ENCODE results near the gene EMC10. TPM values are rescaled to one million over a fixed set of nuclear protein-coding genes. Genes with fewer than 3 reads are reported as not detected.

EMC10 gene
- total RNA-seq, 4 donors from 2014 or later: 48.5 to 79.4 (median 59.7) TPM

DNA sequence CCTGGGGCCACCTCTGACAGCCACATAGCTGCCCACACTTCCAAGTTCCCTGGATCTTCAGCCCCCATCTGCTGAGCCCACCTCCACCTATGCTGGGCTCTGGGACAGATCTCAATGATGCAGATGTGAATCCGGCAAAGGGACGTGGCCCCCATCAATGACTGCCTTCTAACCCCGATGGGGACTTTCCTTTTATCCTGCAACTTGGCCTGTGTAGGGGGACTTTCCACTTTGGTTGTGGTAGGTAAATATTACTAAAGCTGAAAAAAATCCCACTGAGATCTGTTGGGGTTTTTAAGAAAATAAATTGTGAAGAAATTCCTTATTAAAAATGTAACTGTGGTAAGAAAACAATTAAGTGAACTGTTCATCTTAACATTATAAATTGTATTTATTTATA lies 58.2 kb downstream of the EMC10 start:
- H3K27me3 ChIP-seq: no peaks in the 10 kb centered on the region
- peaks cover 0 to 30% (median 0%) of the 10 kb centered on the region in 4 donors for H3K9me3 ChIP-seq
- no peak overlapping the region for H3K4me3 ChIP-seq
- H3K4me1 ChIP-seq: no peaks in the 10 kb centered on the region
- no peak for DNase-seq (ENCODE audit: low spot score in 2 of 2)
- no peak for TF ChIP-seq EP300 (IDR thresholded peaks at IDR 0.05)
- TF ChIP-seq, protein P1, sequence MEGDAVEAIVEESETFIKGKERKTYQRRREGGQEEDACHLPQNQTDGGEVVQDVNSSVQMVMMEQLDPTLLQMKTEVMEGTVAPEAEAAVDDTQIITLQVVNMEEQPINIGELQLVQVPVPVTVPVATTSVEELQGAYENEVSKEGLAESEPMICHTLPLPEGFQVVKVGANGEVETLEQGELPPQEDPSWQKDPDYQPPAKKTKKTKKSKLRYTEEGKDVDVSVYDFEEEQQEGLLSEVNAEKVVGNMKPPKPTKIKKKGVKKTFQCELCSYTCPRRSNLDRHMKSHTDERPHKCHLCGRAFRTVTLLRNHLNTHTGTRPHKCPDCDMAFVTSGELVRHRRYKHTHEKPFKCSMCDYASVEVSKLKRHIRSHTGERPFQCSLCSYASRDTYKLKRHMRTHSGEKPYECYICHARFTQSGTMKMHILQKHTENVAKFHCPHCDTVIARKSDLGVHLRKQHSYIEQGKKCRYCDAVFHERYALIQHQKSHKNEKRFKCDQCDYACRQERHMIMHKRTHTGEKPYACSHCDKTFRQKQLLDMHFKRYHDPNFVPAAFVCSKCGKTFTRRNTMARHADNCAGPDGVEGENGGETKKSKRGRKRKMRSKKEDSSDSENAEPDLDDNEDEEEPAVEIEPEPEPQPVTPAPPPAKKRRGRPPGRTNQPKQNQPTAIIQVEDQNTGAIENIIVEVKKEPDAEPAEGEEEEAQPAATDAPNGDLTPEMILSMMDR (IDR thresholded peaks at IDR 0.05): no peak
- no peak for TF ChIP-seq POLR2A (IDR thresholded peaks at IDR 0.05)
- no peak overlapping the region for H3K27ac ChIP-seq
- no peaks in the 10 kb centered on the region for H3K36me3 ChIP-seq
- WGBS, 2 donors: 89 to 90% methylated on average over 3 of the region's 3 CpGs

DNA sequence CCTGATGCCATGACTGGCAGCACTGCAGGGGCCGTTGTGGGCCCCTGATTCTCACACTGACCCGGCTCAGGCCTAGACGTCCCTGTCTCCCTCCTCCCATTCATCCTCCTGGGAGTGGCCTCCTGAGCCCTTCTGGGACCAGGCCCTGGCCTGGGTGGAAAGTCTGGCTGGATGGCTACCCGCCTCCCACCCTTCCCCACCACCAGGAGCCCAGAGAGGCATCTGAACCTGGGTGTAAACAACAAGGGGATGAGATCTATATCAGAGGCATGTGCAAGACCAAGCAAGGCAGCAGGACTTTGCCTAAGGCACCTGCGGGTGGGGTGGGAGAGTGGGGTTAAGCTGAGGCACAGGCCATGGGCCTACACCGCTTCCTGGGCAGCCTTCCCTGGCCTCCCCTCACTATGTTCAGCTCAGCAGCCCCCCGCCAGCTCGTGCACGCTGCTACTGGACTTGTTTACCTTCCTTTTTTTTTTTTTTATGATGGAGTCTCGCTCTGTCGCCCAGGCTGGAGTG lies 59.4 kb downstream of the EMC10 start:
- no peak overlapping the region for H3K4me3 ChIP-seq
- H3K4me1 ChIP-seq: no peaks in the 10 kb centered on the region
- no peak overlapping the region for H3K27ac ChIP-seq
- H3K27me3 ChIP-seq: no peaks in the 10 kb centered on the region
- no peaks in the 10 kb centered on the region for H3K36me3 ChIP-seq
- no peak for DNase-seq (ENCODE audit: low spot score in 2 of 2)
- H3K9me3 ChIP-seq: peaks cover 0 to 30% (median 0%) of the 10 kb centered on the region in 4 donors
- TF ChIP-seq, protein P1 (IDR thresholded peaks at IDR 0.05): no peak
- TF ChIP-seq EP300 (IDR thresholded peaks at IDR 0.05) (no peak), POLR2A (IDR thresholded peaks at IDR 0.05) (no peak)
- 75% methylated on average over 11 of the region's 11 CpGs for WGBS, 2 donors

DNA sequence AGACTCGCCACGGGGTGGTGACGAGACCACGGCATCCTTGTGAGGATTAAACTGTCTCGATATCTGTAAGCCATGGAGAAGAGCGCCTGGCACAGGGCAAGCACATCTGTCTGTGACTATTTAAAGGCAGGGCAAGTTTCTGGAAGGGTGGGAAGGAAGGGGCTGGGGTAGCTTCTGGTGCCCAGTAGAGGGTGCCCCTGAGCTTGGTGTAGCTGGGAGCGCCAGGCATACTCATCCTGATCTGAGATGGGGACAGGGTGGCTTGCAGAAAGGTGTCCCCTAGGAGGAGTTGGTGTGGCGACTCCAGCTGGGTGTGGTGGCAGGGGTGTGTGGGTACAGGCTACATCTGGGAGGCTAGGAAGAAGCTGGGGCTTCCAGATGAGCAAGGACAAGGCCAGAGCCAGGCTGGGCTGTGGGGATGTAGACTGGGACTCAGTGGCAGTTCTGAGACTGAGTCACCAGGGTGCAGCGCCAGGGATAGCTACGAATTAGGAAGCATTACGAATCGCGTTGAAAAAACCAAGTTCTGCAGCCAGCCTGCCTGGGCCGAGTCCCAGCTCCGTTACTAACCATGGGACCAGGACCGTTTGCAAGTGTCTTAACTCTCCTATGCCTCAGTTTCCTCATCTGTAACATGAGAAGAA lies 60.5 kb downstream of the EMC10 start:
- no peaks in the 10 kb centered on the region for H3K36me3 ChIP-seq
- no peak for DNase-seq (ENCODE audit: low spot score in 2 of 2)
- peaks cover 0 to 26% (median 0%) of the 10 kb centered on the region in 4 donors for H3K9me3 ChIP-seq
- no peak overlapping the region for H3K4me3 ChIP-seq
- WGBS, 2 donors: 89 to 92% methylated on average over 16 of the region's 16 CpGs
- H3K27me3 ChIP-seq: no peaks in the 10 kb centered on the region
- TF ChIP-seq EP300 (IDR thresholded peaks at IDR 0.05) (no peak), POLR2A (IDR thresholded peaks at IDR 0.05) (no peak)
- H3K4me1 ChIP-seq: no peaks in the 10 kb centered on the region
- no peak overlapping the region for H3K27ac ChIP-seq

DNA sequence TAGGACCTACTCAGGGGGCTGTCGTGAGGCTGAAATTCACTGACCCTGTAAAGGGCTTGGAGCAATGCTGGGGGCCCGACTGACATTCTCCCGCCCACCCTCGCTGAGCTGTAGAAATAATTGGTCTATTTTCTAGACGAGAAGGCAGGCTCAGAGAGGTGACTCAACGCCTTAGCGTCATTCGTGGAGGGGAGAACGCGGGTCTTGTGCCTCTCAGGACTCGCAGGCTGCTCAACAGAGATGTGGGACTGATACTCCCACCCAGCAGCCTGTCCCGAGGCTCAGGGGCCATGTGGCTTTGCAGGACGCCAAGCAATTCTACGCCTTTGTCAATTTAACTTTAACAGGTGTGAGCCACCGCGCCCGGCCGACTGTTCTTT lies 61.0 kb downstream of the EMC10 start:
- no peaks in the 10 kb centered on the region for H3K4me1 ChIP-seq
- WGBS, 2 donors: 65 to 72% methylated on average over 18 of the region's 18 CpGs
- no peaks in the 10 kb centered on the region for H3K36me3 ChIP-seq
- DNase-seq (ENCODE audit: low spot score in 2 of 2): no peak
- no peak overlapping the region for H3K27ac ChIP-seq
- no peak overlapping the region for H3K4me3 ChIP-seq
- H3K27me3 ChIP-seq: no peaks in the 10 kb centered on the region
- H3K9me3 ChIP-seq: peaks cover 0 to 21% (median 0%) of the 10 kb centered on the region in 4 donors
- TF ChIP-seq, protein P1 (IDR thresholded peaks at IDR 0.05): no peak
- TF ChIP-seq POLR2A (IDR thresholded peaks at IDR 0.05): no peak

DNA sequence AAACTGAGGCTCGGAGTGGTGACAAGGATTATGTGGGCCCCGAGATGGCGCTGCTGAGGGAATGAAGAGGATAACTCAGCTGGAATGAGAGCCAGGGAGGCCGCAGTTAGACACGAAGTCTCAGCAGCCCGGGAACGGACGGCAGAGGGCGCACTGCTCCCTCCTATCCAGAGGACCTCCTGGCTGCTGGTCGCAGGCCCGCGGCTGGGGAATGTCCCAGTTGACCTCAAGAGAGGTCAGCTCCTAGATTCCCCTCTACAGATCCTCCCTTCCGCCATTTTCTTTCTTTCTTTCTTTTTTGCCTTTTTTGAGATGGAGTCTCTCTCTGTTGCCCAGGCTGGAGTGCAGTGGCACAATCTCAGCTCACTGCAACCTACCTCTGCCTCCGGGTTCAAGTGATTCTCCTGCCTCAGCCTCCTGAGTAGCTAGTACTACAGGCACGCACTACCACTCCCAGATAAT lies 61.5 kb downstream of the EMC10 start:
- Histone ChIP-seq H3K36me3 (no peaks in the 10 kb centered on the region), H3K27ac (no peak overlapping the region), H3K9me3 (peaks cover 0 to 16% (median 0%) of the 10 kb centered on the region in 4 donors), H3K4me1 (no peaks in the 10 kb centered on the region), H3K27me3 (no peaks in the 10 kb centered on the region), H3K4me3 (no peak overlapping the region)
- 19 to 22% methylated on average over 15 of the region's 15 CpGs for WGBS, 2 donors
- DNase-seq (ENCODE audit: low spot score in 2 of 2): peak in 1 of 2 donors; percentile 44
- TF ChIP-seq POLR2A (IDR thresholded peaks at IDR 0.05): no peak
- TF ChIP-seq EP300 (IDR thresholded peaks at IDR 0.05): no peak
- TF ChIP-seq, protein P1 (IDR thresholded peaks at IDR 0.05): peak; percentile 49 to 61 (median 60)

Other genes starting within 250 kb of the EMC10 start
- gene KCNC3, start 147.1 kb upstream of the EMC10 start, total RNA-seq: 1 to 10 TPM in 1 of 4 donors, under 1 TPM in 3; 0.21 to 1.2 (median 0.71) TPM
- gene NAPSA, start 110.9 kb upstream of the EMC10 start, total RNA-seq: 1 to 10 TPM in 1 of 4 donors, under 1 TPM in 1, not detected in 2; 0.39 to 2.1 TPM
- gene NR1H2, start 100.0 kb upstream of the EMC10 start, total RNA-seq: 100 to 1,000 TPM in 1 of 4 donors, 10 to 100 TPM in 3; 80.2 to 125 (median 93.7) TPM
- 10 to 100 TPM; 10.8 to 28.2 (median 15.5) TPM for gene POLD1, start 92.2 kb upstream of the EMC10 start, total RNA-seq
- 1 to 10 TPM in 1 of 4 donors, under 1 TPM in 2, not detected in 1; 0.66 to 3.5 (median 0.90) TPM for gene SPIB, start 57.6 kb upstream of the EMC10 start, total RNA-seq
- gene MYBPC2, start 43.6 kb upstream of the EMC10 start, total RNA-seq: under 1 TPM in 1 of 4 donors, not detected in 3; 0.21 TPM
- not detected for gene GARIN5A, start 341 bp downstream of the EMC10 start, total RNA-seq
- 10 to 100 TPM; 32.3 to 52.2 (median 38.8) TPM for gene JOSD2, start 34.7 kb downstream of the EMC10 start, total RNA-seq
- not detected for gene ASPDH, start 37.4 kb downstream of the EMC10 start, total RNA-seq
- gene LRRC4B, start 91.9 kb downstream of the EMC10 start, total RNA-seq: 1 to 10 TPM; 1.0 to 3.7 (median 2.8) TPM
- gene SYT3, start 163.4 kb downstream of the EMC10 start, total RNA-seq: not detected
- not detected for gene C19orf81, start 172.9 kb downstream of the EMC10 start, total RNA-seq
- gene SHANK1, start 243.3 kb downstream of the EMC10 start, total RNA-seq: 1 to 10 TPM in 1 of 4 donors, under 1 TPM in 2, not detected in 1; 0.21 to 3.3 (median 0.30) TPM
- 10 to 100 TPM; 13.3 to 53.1 (median 25.9) TPM for gene CLEC11A, start 246.9 kb downstream of the EMC10 start, total RNA-seq